Astrocyte (in vitro differentiated cells and primary cell): ENCODE measurements around the gene LMX1B. TPM values are rescaled to one million over a fixed set of nuclear protein-coding genes. Genes with fewer than 3 reads are reported as not detected.

ENCODE experiments used
- DNase-seq: peaks from one replicate; pipeline ENCODE4 v3.0.0-alpha.2; 2010; ENCODE audit warnings: low read depth
- FAIRE-seq: peaks from 2 replicates; lab custom pipeline; 2011; peaks lifted over from hg19 to GRCh38; lab: Jason Lieb, UNC
- H2AFZ ChIP-seq: 2 replicates; pipeline ENCODE4 v1.6.0; 2012; ENCODE audit warnings: low read depth, low read length, inconsistent platforms
- H3K27ac ChIP-seq: 2 replicates; pipeline ENCODE4 v1.5.1; 2011; ENCODE audit warnings: low read depth, low read length, inconsistent platforms
- H3K27me3 ChIP-seq: 2 replicates; pipeline ENCODE4 v1.6.0; 2011; ENCODE audit warnings: low read length, inconsistent platforms; ENCODE audit not compliant: insufficient read depth
- H3K36me3 ChIP-seq: 2 replicates; pipeline ENCODE4 v1.5.1; 2011; ENCODE audit warnings: low read length, inconsistent platforms; ENCODE audit not compliant: insufficient read depth
- H3K4me1 ChIP-seq: 2 replicates; pipeline ENCODE4 v1.5.1; 2011; ENCODE audit warnings: low read length, inconsistent platforms; ENCODE audit not compliant: insufficient read depth
- H3K4me2 ChIP-seq: 2 replicates; pipeline ENCODE4 v1.6.0; 2012; ENCODE audit warnings: low read length, inconsistent platforms
- H3K4me3 ChIP-seq: 2 replicates; pipeline ENCODE4 v1.5.1; 2011; ENCODE audit warnings: low read depth, mild to moderate bottlenecking, low read length, inconsistent platforms; ENCODE audit not compliant: insufficient read depth
- H3K79me2 ChIP-seq: 2 replicates; pipeline ENCODE4 v1.6.0; 2012; ENCODE audit warnings: mild to moderate bottlenecking, low read length, inconsistent platforms; ENCODE audit not compliant: insufficient read depth
- H3K9ac ChIP-seq: 2 replicates; pipeline ENCODE4 v1.6.0; 2012; ENCODE audit warnings: mild to moderate bottlenecking, low read length, inconsistent platforms
- H3K9me3 ChIP-seq: 2 replicates; pipeline ENCODE4 v1.5.1; 2012; ENCODE audit warnings: low read depth, mild to moderate bottlenecking, low read length, inconsistent platforms; ENCODE audit not compliant: insufficient read depth
- H4K20me1 ChIP-seq: 2 replicates; pipeline ENCODE4 v1.6.0; 2012; ENCODE audit warnings: low read length, inconsistent platforms; ENCODE audit not compliant: insufficient read depth
- H3K27ac Mint-ChIP-seq: one replicate; pipeline ENCODE4 v1.8.0; 2021; ENCODE audit warnings: mild to moderate bottlenecking, mixed read lengths; ENCODE audit not compliant: unreplicated experiment
- H3K27me3 Mint-ChIP-seq: one replicate; pipeline ENCODE4 v1.8.0; 2021; ENCODE audit warnings: low read depth, mixed read lengths; ENCODE audit not compliant: unreplicated experiment
- H3K36me3 Mint-ChIP-seq: one replicate; pipeline ENCODE4 v1.8.0; 2021; ENCODE audit warnings: low read depth, mixed read lengths; ENCODE audit not compliant: unreplicated experiment
- H3K4me1 Mint-ChIP-seq: one replicate; pipeline ENCODE4 v1.8.0; 2021; ENCODE audit warnings: low read depth, mixed read lengths; ENCODE audit not compliant: unreplicated experiment
- H3K4me3 Mint-ChIP-seq: one replicate; pipeline ENCODE4 v1.8.0; 2021; ENCODE audit warnings: mild to moderate bottlenecking, moderate library complexity, mixed read lengths; ENCODE audit not compliant: unreplicated experiment
- H3K9me3 Mint-ChIP-seq: one replicate; pipeline ENCODE4 v1.8.0; 2021; ENCODE audit warnings: mild to moderate bottlenecking, mixed read lengths; ENCODE audit not compliant: unreplicated experiment
- EZH2 ChIP-seq: IDR thresholded peaks from 2 replicates; pipeline ENCODE4 v1.6.1; 2012; ENCODE audit warnings: mild to moderate bottlenecking, low read length, inconsistent platforms; ENCODE audit not compliant: insufficient read depth
- total RNA-seq: library from RNA; stranded (reverse); gene quantifications from 2 replicates; pipeline ENCODE4 v1.2.1, GENCODE V29; 2021
- TF ChIP-seq, protein P1 (sequence below): IDR thresholded peaks from 2 replicates; pipeline ENCODE4 v1.5.1; 2011; ENCODE audit warnings: low read depth, mild to moderate bottlenecking, inconsistent platforms, low read length, moderate library complexity; ENCODE audit not compliant: insufficient read depth

The LMX1B gene
- total RNA-seq, 1 donor from 2014 or later, result 0.45 TPM

DNA sequence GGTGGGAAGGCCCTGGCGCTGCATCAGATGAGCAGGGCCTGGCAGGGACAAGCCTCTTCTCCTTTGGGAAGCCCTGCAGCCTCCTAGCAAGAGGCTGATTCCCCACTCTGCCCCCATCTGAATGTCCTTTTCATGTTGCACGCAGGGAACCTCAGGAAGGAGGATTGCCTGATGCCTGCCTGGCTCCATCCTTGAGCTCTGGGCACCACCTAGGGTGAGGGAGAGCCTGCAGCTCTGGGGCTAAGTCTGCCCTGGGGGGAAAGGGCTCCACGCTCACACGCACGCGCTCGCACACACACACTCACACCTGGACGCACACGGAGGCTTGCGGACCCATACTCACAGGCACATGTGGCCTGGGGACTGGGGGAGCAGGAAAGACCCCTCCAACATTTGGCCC is 86.6 kb downstream of the LMX1B start:
- DNase-seq (no peak), FAIRE-seq (no peak)
- Histone ChIP-seq H3K27ac (no peak overlapping the region), H3K36me3 (no peaks in the 10 kb centered on the region), H3K79me2 (no peaks in the 10 kb centered on the region), H3K27me3 (peaks cover 17% of the 10 kb centered on the region), H3K9ac (no peak overlapping the region), H3K4me2 (no peak overlapping the region), H2AFZ (no peak overlapping the region), H3K4me1 (peaks cover 11% of the 10 kb centered on the region), H3K9me3 (no peaks in the 10 kb centered on the region), H4K20me1 (no peaks in the 10 kb centered on the region), H3K4me3 (no peak overlapping the region)
- TF ChIP-seq EZH2, result no peak
- TF ChIP-seq, protein P1, sequence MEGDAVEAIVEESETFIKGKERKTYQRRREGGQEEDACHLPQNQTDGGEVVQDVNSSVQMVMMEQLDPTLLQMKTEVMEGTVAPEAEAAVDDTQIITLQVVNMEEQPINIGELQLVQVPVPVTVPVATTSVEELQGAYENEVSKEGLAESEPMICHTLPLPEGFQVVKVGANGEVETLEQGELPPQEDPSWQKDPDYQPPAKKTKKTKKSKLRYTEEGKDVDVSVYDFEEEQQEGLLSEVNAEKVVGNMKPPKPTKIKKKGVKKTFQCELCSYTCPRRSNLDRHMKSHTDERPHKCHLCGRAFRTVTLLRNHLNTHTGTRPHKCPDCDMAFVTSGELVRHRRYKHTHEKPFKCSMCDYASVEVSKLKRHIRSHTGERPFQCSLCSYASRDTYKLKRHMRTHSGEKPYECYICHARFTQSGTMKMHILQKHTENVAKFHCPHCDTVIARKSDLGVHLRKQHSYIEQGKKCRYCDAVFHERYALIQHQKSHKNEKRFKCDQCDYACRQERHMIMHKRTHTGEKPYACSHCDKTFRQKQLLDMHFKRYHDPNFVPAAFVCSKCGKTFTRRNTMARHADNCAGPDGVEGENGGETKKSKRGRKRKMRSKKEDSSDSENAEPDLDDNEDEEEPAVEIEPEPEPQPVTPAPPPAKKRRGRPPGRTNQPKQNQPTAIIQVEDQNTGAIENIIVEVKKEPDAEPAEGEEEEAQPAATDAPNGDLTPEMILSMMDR, result no peak
- H3K27me3 Mint-ChIP-seq, result peaks cover 61% of the 10 kb centered on the region
- no peak overlapping the region for H3K27ac Mint-ChIP-seq
- no peaks in the 10 kb centered on the region for H3K36me3 Mint-ChIP-seq
- H3K4me3 Mint-ChIP-seq, result no peak overlapping the region
- peaks cover 10% of the 10 kb centered on the region for H3K4me1 Mint-ChIP-seq
- H3K9me3 Mint-ChIP-seq, result no peaks in the 10 kb centered on the region

- no peak for FAIRE-seq
- no peaks in the 10 kb centered on the region for H3K9me3 Mint-ChIP-seq
- Histone ChIP-seq H3K79me2 (no peaks in the 10 kb centered on the region), H3K36me3 (no peaks in the 10 kb centered on the region), H2AFZ (no peak overlapping the region), H3K9ac (no peak overlapping the region), H3K4me1 (peaks cover 11% of the 10 kb centered on the region), H3K9me3 (no peaks in the 10 kb centered on the region), H3K27ac (no peak overlapping the region), H3K4me2 (no peak overlapping the region), H4K20me1 (no peaks in the 10 kb centered on the region), H3K27me3 (peaks cover 19% of the 10 kb centered on the region), H3K4me3 (no peak overlapping the region)
- peaks cover 10% of the 10 kb centered on the region for H3K4me1 Mint-ChIP-seq
- TF ChIP-seq, protein P1, result no peak
- TF ChIP-seq EZH2, result no peak
- H3K4me3 Mint-ChIP-seq, result no peak overlapping the region
- H3K36me3 Mint-ChIP-seq, result no peaks in the 10 kb centered on the region
- no peak for DNase-seq
- peaks cover 60% of the 10 kb centered on the region for H3K27me3 Mint-ChIP-seq
- H3K27ac Mint-ChIP-seq, result no peak overlapping the region
These were observed 87.4 kb downstream of the LMX1B start for GRCh38 chr9:126700903-126701812.

DNA sequence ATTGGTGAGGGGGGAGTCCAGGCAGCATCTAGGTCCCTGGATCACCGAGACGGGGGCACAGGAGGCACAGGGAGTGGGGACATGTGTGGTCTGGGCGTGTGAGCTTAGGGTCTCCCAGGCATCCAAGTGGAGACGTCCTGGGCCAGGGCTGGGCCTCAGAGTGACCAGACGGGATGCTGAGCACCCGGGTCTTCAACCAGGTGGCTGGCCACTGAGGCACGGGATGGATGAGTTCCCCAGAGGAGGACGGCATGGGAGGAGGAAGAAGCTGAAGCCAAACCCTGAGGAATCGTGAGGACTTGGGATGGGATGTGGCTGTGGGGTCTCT is 88.0 kb downstream of the LMX1B start:
- H3K4me3 Mint-ChIP-seq, result no peak overlapping the region
- no peaks in the 10 kb centered on the region for H3K36me3 ChIP-seq

More for the DNA sequence above, 88.0 kb downstream of the LMX1B start:
- Mint-ChIP-seq H3K9me3 (no peaks in the 10 kb centered on the region), H3K27ac (no peak overlapping the region), H3K36me3 (no peaks in the 10 kb centered on the region), H3K4me1 (peaks cover 10% of the 10 kb centered on the region), H3K27me3 (peaks cover 56% of the 10 kb centered on the region)
- no peak overlapping the region for H3K9ac ChIP-seq
- H3K9me3 ChIP-seq, result no peaks in the 10 kb centered on the region
- no peak overlapping the region for H3K27ac ChIP-seq
- H3K4me3 ChIP-seq, result no peak overlapping the region
- H3K27me3 ChIP-seq, result peaks cover 25% of the 10 kb centered on the region
- no peak overlapping the region for H2AFZ ChIP-seq
- peaks cover 11% of the 10 kb centered on the region for H3K4me1 ChIP-seq
- FAIRE-seq (no peak), DNase-seq (no peak)
- no peaks in the 10 kb centered on the region for H3K79me2 ChIP-seq
- no peak for TF ChIP-seq EZH2
- TF ChIP-seq, protein P1, result no peak
- no peak overlapping the region for H3K4me2 ChIP-seq
- no peaks in the 10 kb centered on the region for H4K20me1 ChIP-seq
